HG02885 (cell line): Measurements from ENCODE around the gene GPR32.
"Not testable (repeated sequence)": the region's sequence is repeated elsewhere in the genome, so short reads cannot be mapped to it uniquely, and the experiment has no call there.

Experiments
- ATAC-seq: cut with Tn5 transposase; IDR thresholded peaks from one replicate; pipeline ENCODE4 v1.9.1; 2021; ENCODE audit warnings: mild to moderate bottlenecking; ENCODE audit not compliant: unreplicated experiment, poor library complexity

GPR32 gene

GRCh38 chr19:50747141-50747540, 23.1 kb upstream of the GPR32 start:
- ATAC-seq, result not testable (repeated sequence)

DNA sequence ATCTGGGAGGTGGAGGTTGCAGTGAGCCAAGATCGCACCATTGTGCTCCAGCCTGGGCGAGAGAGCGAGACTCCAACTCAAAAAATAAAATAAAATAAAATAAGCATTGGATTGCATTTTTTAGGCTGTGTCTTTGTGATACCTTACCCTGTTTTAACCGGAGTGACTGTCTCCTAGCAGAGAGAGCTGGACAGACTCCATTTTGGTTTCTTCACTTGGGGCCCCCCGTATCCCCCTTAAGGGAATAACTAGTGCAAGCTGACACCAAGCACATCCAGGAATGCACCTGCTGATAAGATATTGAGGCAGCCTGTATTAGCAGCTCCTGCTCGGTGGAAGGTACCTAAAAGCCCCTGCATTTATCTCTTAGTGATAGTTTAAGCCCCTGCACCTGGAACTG, 20.8 kb upstream of the GPR32 start:
- ATAC-seq, result no peak

- ATAC-seq, result no peak
Measured at GRCh38 chr19:50750010-50750409, 20.3 kb upstream of the GPR32 start.

- no peak for ATAC-seq
Measured at GRCh38 chr19:50753879-50754278, 16.4 kb upstream of the GPR32 start.

GRCh38 chr19:50756244-50756643, 14.0 kb upstream of the GPR32 start:
- ATAC-seq, result not testable (repeated sequence)

DNA sequence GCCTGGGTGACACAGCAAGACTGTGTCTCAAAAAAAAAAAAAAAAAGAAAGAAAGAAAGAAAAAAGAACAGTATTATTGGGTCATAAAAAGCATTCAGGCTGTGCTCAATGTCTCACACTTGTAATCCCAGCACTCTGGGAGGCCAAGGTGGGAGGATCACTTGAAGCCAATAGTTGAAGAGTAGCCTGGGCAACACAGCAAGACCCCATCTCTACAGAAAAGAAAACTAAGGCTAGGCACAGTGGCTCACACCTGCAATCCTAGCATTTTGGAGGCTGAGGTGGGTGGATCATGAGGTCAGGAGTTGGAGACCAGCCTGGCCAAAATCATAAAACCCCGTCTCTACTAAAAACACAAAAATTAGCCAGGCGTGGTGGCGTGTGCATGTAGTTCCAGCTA, 12.6 kb upstream of the GPR32 start:
- not testable (repeated sequence) for ATAC-seq

DNA sequence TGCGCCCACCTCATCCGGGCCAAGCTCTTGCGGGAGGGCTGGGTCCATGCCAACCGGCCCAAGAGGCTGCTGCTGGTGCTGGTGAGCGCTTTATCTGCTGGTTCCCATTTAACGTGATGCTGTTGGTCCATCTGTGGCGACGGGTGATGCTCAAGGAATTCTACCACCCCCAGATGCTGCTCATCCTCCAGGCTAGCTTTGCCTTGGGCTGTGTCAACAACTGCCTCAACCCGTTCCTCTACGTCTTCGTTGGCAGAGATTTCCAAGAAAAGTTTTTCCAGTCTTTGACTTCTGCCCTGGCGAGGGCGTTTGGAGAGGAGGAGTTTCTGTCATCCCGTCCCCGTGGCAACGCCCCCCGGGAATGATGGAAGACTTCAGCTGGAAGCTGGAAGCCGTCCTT, 11.2 kb upstream of the GPR32 start:
- ATAC-seq, result not testable (repeated sequence)

GRCh38 chr19:50759886-50760285, 10.4 kb upstream of the GPR32 start:
- no peak for ATAC-seq

DNA sequence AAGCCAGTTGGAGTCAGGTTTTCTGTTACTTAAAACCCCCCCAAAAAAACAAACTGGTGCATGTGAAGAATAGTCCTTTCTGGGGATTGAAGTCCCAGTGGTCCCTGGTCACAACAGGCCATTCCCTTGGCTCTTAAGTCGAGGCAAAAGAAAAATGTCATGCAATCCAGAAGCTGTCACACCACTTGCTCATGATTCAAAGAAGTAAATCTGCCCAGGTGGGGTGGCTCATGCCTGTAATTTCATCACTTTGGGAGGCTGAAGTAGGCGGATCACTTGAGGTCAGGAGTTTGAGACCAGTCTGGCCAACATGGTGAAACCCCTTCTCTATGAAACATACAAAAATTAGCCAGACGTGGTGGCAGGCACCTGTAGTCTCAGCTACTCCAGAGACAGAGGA, 8.8 kb upstream of the GPR32 start:
- ATAC-seq, result not testable (repeated sequence)

DNA sequence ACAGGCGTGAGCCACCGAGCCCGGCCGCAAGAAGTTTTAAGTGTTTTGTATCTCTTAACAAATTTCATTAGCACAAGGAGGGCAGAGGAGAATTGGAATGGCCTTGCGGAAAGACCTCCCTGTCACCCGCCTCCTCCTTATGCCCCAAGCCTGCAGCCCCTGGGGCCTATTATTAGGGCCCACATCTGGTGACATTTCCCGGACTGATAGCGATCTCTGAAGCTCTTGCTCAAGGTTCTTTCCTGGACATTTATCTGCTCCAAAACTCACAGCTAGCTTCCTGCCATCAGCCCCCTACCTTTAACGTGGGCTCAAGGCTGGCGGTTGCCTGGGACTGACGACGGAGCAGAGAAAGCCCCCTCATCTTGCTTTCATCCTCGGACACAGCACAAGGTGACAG, 6.7 kb upstream of the GPR32 start:
- not testable (repeated sequence) for ATAC-seq

DNA sequence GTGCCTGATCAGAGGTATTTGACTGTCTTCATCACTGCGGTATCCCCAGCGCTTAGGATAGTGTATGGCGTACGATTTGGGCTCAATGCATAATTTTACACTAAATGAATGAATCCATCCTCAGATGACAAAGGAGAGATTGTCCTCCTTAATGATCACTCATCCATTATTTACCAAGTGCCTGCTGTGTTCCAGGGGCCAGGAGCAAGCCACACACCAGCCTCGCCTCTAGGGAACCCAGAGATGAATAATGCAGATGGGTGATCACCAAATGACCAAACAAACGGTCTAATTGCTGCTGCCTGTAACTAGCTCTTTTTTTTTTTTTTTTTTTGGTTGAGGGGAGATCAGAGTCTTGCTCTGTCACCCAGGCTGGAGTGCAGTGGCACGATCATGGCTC, 5.9 kb upstream of the GPR32 start:
- ATAC-seq, result no peak

DNA sequence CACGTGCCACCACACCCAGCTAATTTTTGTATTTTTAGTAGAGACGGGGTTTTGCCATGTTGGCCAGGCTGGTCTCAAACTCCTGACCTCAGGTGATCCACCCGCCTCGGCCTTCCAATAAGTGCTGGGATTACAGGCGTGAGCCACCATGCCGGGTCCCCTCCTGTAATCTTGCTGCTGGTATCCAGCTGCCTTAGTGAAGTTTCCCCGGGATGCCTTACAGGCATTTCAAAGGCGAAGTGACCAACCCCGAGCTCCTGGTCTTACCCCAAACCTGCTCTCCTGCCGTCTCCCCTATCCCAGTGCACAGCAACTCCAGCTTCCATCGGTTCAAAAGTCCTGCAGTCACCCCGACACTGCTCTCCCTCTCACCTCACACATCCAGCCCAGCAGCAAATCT, 3.5 kb upstream of the GPR32 start:
- not testable (repeated sequence) for ATAC-seq

DNA sequence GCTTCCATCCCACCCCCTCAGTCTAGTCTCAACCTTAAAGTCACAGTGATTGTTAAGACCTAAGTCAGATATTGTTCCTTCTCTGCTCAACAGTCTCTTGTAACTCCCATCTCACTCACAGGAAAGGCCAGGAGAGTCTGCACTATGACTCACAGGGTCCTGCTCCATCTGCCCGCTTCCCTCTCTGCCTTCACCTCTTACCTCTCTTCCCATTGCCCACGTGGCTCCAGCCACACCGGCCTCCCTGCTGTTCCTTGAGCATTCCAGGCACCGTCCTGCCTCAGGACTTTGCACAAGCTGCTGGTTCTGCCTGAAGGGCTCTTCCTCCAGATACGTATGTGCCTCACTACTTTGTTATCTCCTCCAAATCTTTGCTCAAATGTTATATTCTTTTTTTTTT, 3.0 kb upstream of the GPR32 start:
- ATAC-seq, result not testable (repeated sequence)

GRCh38 chr19:50768277-50768676, 2.0 kb upstream of the GPR32 start:
- no peak for ATAC-seq

- ATAC-seq, result no peak
Measured at GRCh38 chr19:50770888-50771287, 624 bp downstream of the GPR32 start.

GRCh38 chr19:50772476-50772875, 2.2 kb downstream of the GPR32 start:
- ATAC-seq, result no peak

DNA sequence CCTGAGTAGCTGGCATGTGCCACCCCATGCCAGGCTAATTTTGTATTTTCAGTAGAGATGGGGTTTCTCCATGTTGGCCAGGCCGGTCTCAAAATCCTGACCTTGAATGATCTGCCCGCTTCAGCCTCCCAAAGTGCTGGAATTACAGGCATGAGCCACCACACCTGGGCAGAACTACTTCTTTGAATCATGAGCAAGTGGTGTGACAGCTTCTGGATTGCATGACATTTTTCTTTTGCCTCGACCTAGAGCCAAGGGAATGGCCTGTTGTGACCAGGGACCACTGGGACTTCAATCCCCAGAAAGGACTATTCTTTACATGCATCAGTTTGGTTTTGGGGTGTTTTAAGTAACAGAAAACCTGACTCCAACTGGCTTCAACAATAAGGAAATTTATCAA, 2.6 kb downstream of the GPR32 start:
- not testable (repeated sequence) for ATAC-seq

- ATAC-seq, result not testable (repeated sequence)
Measured at GRCh38 chr19:50773454-50773853, 3.2 kb downstream of the GPR32 start.

DNA sequence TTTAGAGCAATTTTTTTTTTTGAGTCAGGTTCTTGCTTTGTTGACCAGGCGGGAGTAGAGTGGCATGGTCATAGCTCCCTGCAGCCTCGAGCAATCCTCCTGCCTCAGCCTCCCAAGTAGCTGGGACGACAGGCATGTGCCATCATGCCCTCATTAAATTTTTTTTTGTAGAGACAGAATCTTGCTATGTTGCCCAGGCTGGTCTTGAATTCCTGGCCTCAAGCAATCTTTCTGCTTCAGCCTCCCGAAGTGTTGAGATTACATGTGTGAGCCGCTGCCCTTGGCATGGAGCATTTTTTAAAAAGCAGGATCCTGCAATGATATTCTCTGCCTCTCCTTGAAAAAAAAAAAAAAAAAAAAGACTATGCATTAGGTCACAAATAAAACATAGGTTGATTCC, 5.9 kb downstream of the GPR32 start:
- ATAC-seq, result no peak

- ATAC-seq, result no peak
Measured at GRCh38 chr19:50777261-50777660, 7.0 kb downstream of the GPR32 start.

DNA sequence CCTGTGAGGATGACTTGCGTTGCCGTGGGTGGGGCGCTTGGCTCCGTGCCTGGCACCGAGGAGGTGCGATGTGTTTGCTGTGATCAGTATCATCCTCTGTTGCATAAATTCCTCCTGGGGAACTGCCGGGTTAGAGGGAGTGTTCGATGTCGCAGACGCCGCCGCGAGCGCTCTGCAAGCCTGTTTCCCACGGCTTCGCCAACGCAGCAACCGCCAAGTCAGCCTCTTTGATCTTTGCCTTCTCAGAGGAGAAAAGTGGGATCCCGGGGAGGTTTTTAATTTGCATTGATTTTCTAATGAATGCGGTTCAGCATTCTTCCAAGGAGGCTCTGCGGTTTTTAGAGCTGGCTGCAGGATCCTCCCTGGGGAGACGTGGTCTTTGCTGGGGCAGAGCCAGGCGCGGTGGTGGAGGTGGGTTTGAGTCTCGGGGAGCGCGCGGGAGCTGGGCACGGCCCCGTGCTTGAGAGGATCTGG, 7.6 kb downstream of the GPR32 start:
- no peak for ATAC-seq

DNA sequence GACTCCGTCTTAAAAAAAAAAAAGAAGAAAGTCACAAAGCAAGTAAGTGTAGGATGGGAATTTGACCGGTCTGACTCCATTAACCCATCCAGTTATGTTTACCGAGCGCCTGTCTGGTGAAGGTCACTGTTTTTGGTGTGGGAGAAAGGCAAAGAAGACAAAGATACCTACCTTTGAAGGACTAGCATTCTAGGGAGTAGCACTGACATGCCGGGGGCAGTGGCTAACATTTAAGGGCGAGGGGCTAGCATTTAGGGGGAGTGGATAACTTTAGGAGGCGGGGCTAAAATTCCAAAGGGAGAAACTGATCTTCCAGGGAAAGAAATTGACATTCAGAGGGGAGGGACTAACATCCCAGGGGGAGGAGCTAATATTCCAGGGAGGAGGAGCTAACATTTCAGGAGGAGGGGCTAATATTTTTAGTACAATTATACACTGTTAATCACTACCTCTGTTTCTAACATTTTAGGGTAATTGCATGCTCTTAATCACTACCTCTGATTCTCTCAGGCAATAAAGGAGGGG, 8.7 kb downstream of the GPR32 start:
- no peak for ATAC-seq
